ENCODE data around the gene HMGN5.

Gene HMGN5

GRCh38 chrX:81120258-81120935 lies 81.3 kb downstream of the HMGN5 start:
- DNase-seq = no peak

- DNase-seq = no peak
Measured at GRCh38 chrX:81114757-81115156, 87.0 kb downstream of the HMGN5 start.

- no peak for DNase-seq
Measured at GRCh38 chrX:81110286-81110685, 91.4 kb downstream of the HMGN5 start.

- no peak for DNase-seq
Measured at GRCh38 chrX:81082649-81083048, 119.1 kb downstream of the HMGN5 start.
